Measurements from ENCODE around the gene CMIP. TPM values are rescaled to one million over a fixed set of nuclear protein-coding genes. Genes with fewer than 3 reads are reported as not detected.

Gene CMIP
- polyA plus RNA-seq, 1 donor from 2014 or later = 15.1 TPM

GRCh38 chr16:81558444-81559175 is 114.0 kb downstream of the CMIP start:
- Histone ChIP-seq H3K4me3 (ENCODE audit: low read length) (no peak overlapping the region), H3K27me3 (ENCODE audit: insufficient read depth, low read depth, low read length) (no peaks in the 10 kb centered on the region), H3K9ac (ENCODE audit: low read length) (no peak overlapping the region), H3K4me2 (ENCODE audit: low read length) (no peak overlapping the region), H2AFZ (ENCODE audit: low read depth, low read length) (no peak overlapping the region), H3K79me2 (replicated peaks; ENCODE audit: insufficient read depth, low read length) (peaks cover 51% of the 10 kb centered on the region), H3K9me2 (ENCODE audit: insufficient read depth, low read length) (no peaks in the 10 kb centered on the region), H4K20me1 (ENCODE audit: insufficient read depth) (peaks cover 4% of the 10 kb centered on the region), H3K36me3 (ENCODE audit: insufficient read depth, low read length) (no peaks in the 10 kb centered on the region), H3F3A (ENCODE audit: insufficient read depth, low read length, poor library complexity, severe bottlenecking) (peaks cover 4% of the 10 kb centered on the region), H3K9me3 (ENCODE audit: low read length) (no peaks in the 10 kb centered on the region), H3K27ac (ENCODE audit: low read length) (no peak overlapping the region)
- TF ChIP-seq CTCF (IDR thresholded peaks at IDR 0.05; ENCODE audit: poor library complexity, severe bottlenecking) = no peak
- TF ChIP-seq EP300 (conservative IDR thresholded peaks at IDR 0.05; ENCODE audit: poor library complexity, severe bottlenecking) = no peak
- no peak for TF ChIP-seq TAF1 (IDR thresholded peaks at IDR 0.05; ENCODE audit: low read depth)
- no peak for TF ChIP-seq SMC3 (conservative IDR thresholded peaks at IDR 0.05; ENCODE audit: poor library complexity)
- no peak for TF ChIP-seq REST (IDR thresholded peaks at IDR 0.05; ENCODE audit: borderline replicate concordance)
- TF ChIP-seq MXI1 (conservative IDR thresholded peaks at IDR 0.05; ENCODE audit: poor library complexity, severe bottlenecking) = no peak
- TF ChIP-seq POLR2AphosphoS5 (IDR thresholded peaks at IDR 0.05) = no peak
- no peak for TF ChIP-seq RAD21 (conservative IDR thresholded peaks at IDR 0.05)

- Histone ChIP-seq H2AFZ (ENCODE audit: low read depth, low read length) (no peak overlapping the region), H3K9ac (ENCODE audit: low read length) (no peak overlapping the region), H3K4me2 (ENCODE audit: low read length) (no peak overlapping the region), H3K9me2 (ENCODE audit: insufficient read depth, low read length) (no peaks in the 10 kb centered on the region), H3K27me3 (ENCODE audit: insufficient read depth, low read depth, low read length) (no peaks in the 10 kb centered on the region), H3K9me3 (ENCODE audit: low read length) (no peaks in the 10 kb centered on the region), H3K79me2 (replicated peaks; ENCODE audit: insufficient read depth, low read length) (peaks cover 48% of the 10 kb centered on the region), H4K20me1 (ENCODE audit: insufficient read depth) (peaks cover 4% of the 10 kb centered on the region), H3K36me3 (ENCODE audit: insufficient read depth, low read length) (no peaks in the 10 kb centered on the region), H3K4me3 (ENCODE audit: low read length) (no peak overlapping the region), H3K27ac (ENCODE audit: low read length) (no peak overlapping the region), H3F3A (ENCODE audit: insufficient read depth, low read length, poor library complexity, severe bottlenecking) (no peaks in the 10 kb centered on the region)
- TF ChIP-seq REST (IDR thresholded peaks at IDR 0.05; ENCODE audit: borderline replicate concordance) = no peak
- TF ChIP-seq MXI1 (conservative IDR thresholded peaks at IDR 0.05; ENCODE audit: poor library complexity, severe bottlenecking) = no peak
- TF ChIP-seq SMC3 (conservative IDR thresholded peaks at IDR 0.05; ENCODE audit: poor library complexity) = no peak
- TF ChIP-seq POLR2AphosphoS5 (IDR thresholded peaks at IDR 0.05) = no peak
- TF ChIP-seq CTCF (IDR thresholded peaks at IDR 0.05; ENCODE audit: poor library complexity, severe bottlenecking) = no peak
- TF ChIP-seq EZH2 (IDR thresholded peaks at IDR 0.05; ENCODE audit: borderline replicate concordance, insufficient read depth, low read length, poor library complexity, severe bottlenecking) = no peak
- no peak for TF ChIP-seq EP300 (conservative IDR thresholded peaks at IDR 0.05; ENCODE audit: poor library complexity, severe bottlenecking)
- TF ChIP-seq RAD21 (conservative IDR thresholded peaks at IDR 0.05) = no peak
- TF ChIP-seq TAF1 (IDR thresholded peaks at IDR 0.05; ENCODE audit: low read depth) = no peak
Measured at GRCh38 chr16:81560979-81561657, 116.5 kb downstream of the CMIP start.
